Smooth muscle cell (in vitro differentiated cells): ENCODE results near the gene PPFIBP2. TPM values are rescaled to one million over a fixed set of nuclear protein-coding genes. Genes with fewer than 3 reads are reported as not detected.

Experiments
- DNase-seq: peaks from one replicate; lab custom pipeline; 2025; ENCODE audit not compliant: unreplicated experiment; lab: John Stamatoyannopoulos, UW
- H2AFZ ChIP-seq: fragments of 200-600 bp; sonication (generic); 2 replicates; pipeline ENCODE4 v1.6.0; 2016; ENCODE audit warnings: antibody characterized with exemption, low read depth, mild to moderate bottlenecking
- H3F3A ChIP-seq: fragments of 200-600 bp; sonication (generic); 2 replicates; pipeline ENCODE4 v1.6.0; 2017; ENCODE audit warnings: antibody characterized with exemption, low read depth
- H3K27ac ChIP-seq: fragments of 200-600 bp; sonication (generic); 2 replicates; pipeline ENCODE4 v1.5.1; 2016; ENCODE audit warnings: low read depth, mild to moderate bottlenecking
- H3K27me3 ChIP-seq: fragments of 200-600 bp; sonication (generic); 2 replicates; pipeline ENCODE4 v1.6.1; 2016; ENCODE audit warnings: low read depth, mild to moderate bottlenecking
- H3K36me3 ChIP-seq: fragments of 200-600 bp; sonication (generic); 2 replicates; pipeline ENCODE4 v1.5.1; 2016; ENCODE audit warnings: low read depth
- H3K4me1 ChIP-seq: fragments of 200-600 bp; sonication (generic); 2 replicates; pipeline ENCODE4 v1.5.1; 2016; ENCODE audit warnings: low read depth
- H3K4me2 ChIP-seq: fragments of 200-600 bp; sonication (generic); 2 replicates; pipeline ENCODE4 v1.6.0; 2016; ENCODE audit warnings: mild to moderate bottlenecking
- H3K4me3 ChIP-seq: fragments of 200-600 bp; sonication (generic); 2 replicates; pipeline ENCODE4 v1.5.1; 2016; ENCODE audit warnings: mild to moderate bottlenecking
- H3K79me2 ChIP-seq: fragments of 200-600 bp; sonication (generic); 2 replicates; pipeline ENCODE4 v1.6.0; 2016; ENCODE audit warnings: low read depth, mild to moderate bottlenecking
- H3K9ac ChIP-seq: fragments of 200-600 bp; sonication (generic); 2 replicates; pipeline ENCODE4 v1.6.0; 2016; ENCODE audit warnings: low read depth
- H3K9me3 ChIP-seq: fragments of 200-600 bp; sonication (generic); replicated peaks from 2 replicates; pipeline ENCODE4 v1.5.1; 2016; ENCODE audit warnings: low read depth
- H4K20me1 ChIP-seq: fragments of 200-600 bp; sonication (generic); 2 replicates; pipeline ENCODE4 v1.6.0; 2016; ENCODE audit warnings: low read depth
- WGBS: methylation state at CpG from one replicate; pipeline ENCODE4 v1.1.7; 2016; ENCODE audit warnings: low lambda C conversion rate; 5-methylcytosine and 5-hydroxymethylcytosine counted together
- polyA plus RNA-seq: library from polyadenylated mRNA; unstranded; fragments of >200 nt; fragmentation: Nextera tagmentation; extraction: Ambion mirVana; gene quantifications from 2 replicates; pipeline ENCODE4 v1.2.1, GENCODE V29; 2016
- total RNA-seq: library from RNA; depleted of rRNA; stranded (reverse); fragments of >200 nt; gene quantifications from 2 replicates; pipeline ENCODE4 v1.2.3, GENCODE V29; 2014
- TF ChIP-seq, protein P1 (sequence below): fragments of 200-600 bp; sonication (generic); IDR thresholded peaks from 2 replicates; pipeline ENCODE4 v1.5.1; 2017; ENCODE audit warnings: borderline replicate concordance, mild to moderate bottlenecking, antibody characterized with exemption; ENCODE audit not compliant: insufficient read depth, poor library complexity, severe bottlenecking

The PPFIBP2 gene
- total and polyA plus RNA-seq, 2 experiments from 2014 or later: 9.8 to 20.2 TPM

GRCh38 chr11:7527029-7527428 lies 13.2 kb downstream of the PPFIBP2 start:
- no peaks in the 10 kb centered on the region for H3K27me3 ChIP-seq
- no peaks in the 10 kb centered on the region for H3K4me1 ChIP-seq
- H3K79me2 ChIP-seq: no peaks in the 10 kb centered on the region
- H4K20me1 ChIP-seq: no peaks in the 10 kb centered on the region
- no peak overlapping the region for H3K4me3 ChIP-seq
- DNase-seq: no peak
- TF ChIP-seq, protein P1, sequence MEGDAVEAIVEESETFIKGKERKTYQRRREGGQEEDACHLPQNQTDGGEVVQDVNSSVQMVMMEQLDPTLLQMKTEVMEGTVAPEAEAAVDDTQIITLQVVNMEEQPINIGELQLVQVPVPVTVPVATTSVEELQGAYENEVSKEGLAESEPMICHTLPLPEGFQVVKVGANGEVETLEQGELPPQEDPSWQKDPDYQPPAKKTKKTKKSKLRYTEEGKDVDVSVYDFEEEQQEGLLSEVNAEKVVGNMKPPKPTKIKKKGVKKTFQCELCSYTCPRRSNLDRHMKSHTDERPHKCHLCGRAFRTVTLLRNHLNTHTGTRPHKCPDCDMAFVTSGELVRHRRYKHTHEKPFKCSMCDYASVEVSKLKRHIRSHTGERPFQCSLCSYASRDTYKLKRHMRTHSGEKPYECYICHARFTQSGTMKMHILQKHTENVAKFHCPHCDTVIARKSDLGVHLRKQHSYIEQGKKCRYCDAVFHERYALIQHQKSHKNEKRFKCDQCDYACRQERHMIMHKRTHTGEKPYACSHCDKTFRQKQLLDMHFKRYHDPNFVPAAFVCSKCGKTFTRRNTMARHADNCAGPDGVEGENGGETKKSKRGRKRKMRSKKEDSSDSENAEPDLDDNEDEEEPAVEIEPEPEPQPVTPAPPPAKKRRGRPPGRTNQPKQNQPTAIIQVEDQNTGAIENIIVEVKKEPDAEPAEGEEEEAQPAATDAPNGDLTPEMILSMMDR: no peak
- WGBS: 86% methylated on average over 1 of the region's 1 CpG
- H3K27ac ChIP-seq: no peak overlapping the region
- H2AFZ ChIP-seq: no peak overlapping the region
- H3K4me2 ChIP-seq: no peak overlapping the region
- H3K9me3 ChIP-seq: no peaks in the 10 kb centered on the region
- no peaks in the 10 kb centered on the region for H3K36me3 ChIP-seq
- no peaks in the 10 kb centered on the region for H3F3A ChIP-seq
- H3K9ac ChIP-seq: no peak overlapping the region

DNA sequence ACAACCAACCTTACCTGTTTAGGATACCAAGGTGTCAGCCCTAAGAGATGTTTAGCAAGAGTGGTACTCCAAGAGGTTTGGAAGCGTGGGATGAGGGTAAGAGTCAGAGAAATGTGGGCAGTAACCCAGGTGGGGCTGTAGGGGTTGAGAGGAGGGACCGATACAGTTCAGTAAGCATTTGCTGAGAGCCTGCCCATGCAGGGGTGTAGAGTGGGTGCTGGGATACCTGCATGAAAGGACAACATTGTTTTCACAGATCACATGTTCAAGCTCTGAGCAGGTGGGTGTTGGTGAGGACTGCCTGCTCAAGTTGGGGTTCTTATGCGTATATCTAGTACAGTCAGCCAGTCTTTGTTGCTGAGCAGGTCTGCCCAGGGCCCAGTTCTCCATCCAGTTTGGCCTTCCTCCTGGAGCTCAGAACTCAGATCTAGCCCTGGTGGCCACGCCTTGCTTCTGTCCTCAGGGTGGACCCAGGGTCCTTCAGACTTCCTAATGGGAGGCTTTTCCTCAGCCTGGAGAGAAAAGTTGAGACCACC lies 14.8 kb downstream of the PPFIBP2 start:
- TF ChIP-seq, protein P1: no peak
- WGBS: 97% methylated on average over 4 of the region's 4 CpGs
- H4K20me1 ChIP-seq: no peaks in the 10 kb centered on the region
- no peaks in the 10 kb centered on the region for H3K9me3 ChIP-seq
- no peak overlapping the region for H3K9ac ChIP-seq
- no peak overlapping the region for H3K4me3 ChIP-seq
- H3K4me2 ChIP-seq: no peak overlapping the region
- no peak overlapping the region for H3K27ac ChIP-seq
- H3K27me3 ChIP-seq: no peaks in the 10 kb centered on the region
- no peaks in the 10 kb centered on the region for H3F3A ChIP-seq
- no peaks in the 10 kb centered on the region for H3K36me3 ChIP-seq
- H3K4me1 ChIP-seq: no peaks in the 10 kb centered on the region
- H3K79me2 ChIP-seq: no peaks in the 10 kb centered on the region
- DNase-seq: no peak
- H2AFZ ChIP-seq: no peak overlapping the region

- WGBS: 79% methylated on average over 1 of the region's 1 CpG
- Histone ChIP-seq H2AFZ (no peak overlapping the region), H3F3A (no peaks in the 10 kb centered on the region), H3K4me3 (no peak overlapping the region), H3K27me3 (no peaks in the 10 kb centered on the region), H3K27ac (no peak overlapping the region), H3K79me2 (no peaks in the 10 kb centered on the region), H3K9ac (no peak overlapping the region), H3K9me3 (no peaks in the 10 kb centered on the region), H4K20me1 (no peaks in the 10 kb centered on the region), H3K4me1 (no peaks in the 10 kb centered on the region), H3K4me2 (no peak overlapping the region), H3K36me3 (no peaks in the 10 kb centered on the region)
- DNase-seq: no peak
- TF ChIP-seq, protein P1: no peak
Observed at GRCh38 chr11:7530013-7530640, 16.3 kb downstream of the PPFIBP2 start.

DNA sequence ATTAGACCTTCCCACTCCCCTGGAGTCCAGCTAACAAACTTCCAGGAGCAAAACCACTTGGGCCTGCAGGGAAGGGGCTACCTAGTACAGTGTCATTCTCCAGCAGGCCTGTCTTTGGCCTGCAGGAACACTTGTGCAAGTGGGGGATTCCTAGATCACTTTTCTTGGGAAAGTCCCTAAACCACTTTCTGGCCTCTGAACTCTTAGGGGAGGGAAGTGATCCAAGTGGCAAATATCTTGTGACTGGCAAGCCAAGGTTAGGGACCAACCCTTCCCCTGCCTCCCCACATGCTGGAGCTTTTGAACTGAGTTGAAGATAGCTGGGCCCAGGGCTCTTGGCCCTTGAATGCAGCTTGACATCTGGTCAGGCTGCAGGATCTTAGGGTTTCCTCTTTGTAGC lies 17.2 kb downstream of the PPFIBP2 start:
- Histone ChIP-seq H3K4me2 (no peak overlapping the region), H4K20me1 (no peaks in the 10 kb centered on the region), H2AFZ (no peak overlapping the region), H3K27ac (no peak overlapping the region), H3K4me3 (no peak overlapping the region), H3K4me1 (no peaks in the 10 kb centered on the region), H3K9me3 (no peaks in the 10 kb centered on the region), H3K9ac (no peak overlapping the region), H3K36me3 (no peaks in the 10 kb centered on the region), H3K79me2 (no peaks in the 10 kb centered on the region), H3K27me3 (no peaks in the 10 kb centered on the region), H3F3A (no peaks in the 10 kb centered on the region)
- TF ChIP-seq, protein P1: no peak
- DNase-seq: no peak
